ENCODE measurements around the gene GPHN. TPM values are rescaled to one million over a fixed set of nuclear protein-coding genes. Genes with fewer than 3 reads are reported as not detected.
"Not testable (repeated sequence)": the region's sequence is repeated elsewhere in the genome, so short reads cannot be mapped to it uniquely, and the experiment has no call there.

Gene GPHN
- total RNA-seq, 1 donor from 2014 or later, result 27.0 TPM

- H3K4me1 ChIP-seq, result no peaks in the 10 kb centered on the region
- H3K36me3 ChIP-seq, result no peaks in the 10 kb centered on the region
- ATAC-seq (no peak), DNase-seq (no peak)
- peaks cover 14% of the 10 kb centered on the region for H3K9me3 ChIP-seq
- H3K27me3 ChIP-seq (ENCODE audit: low read depth), result no peaks in the 10 kb centered on the region
- no peak for TF ChIP-seq CTCF (IDR thresholded peaks at IDR 0.05)
- intact Hi-C loops (cut with DNase I), result no loop called here
- H3K27ac ChIP-seq, result no peak overlapping the region
- no peak overlapping the region for H3K4me3 ChIP-seq
Observed at GRCh38 chr14:66724996-66725395, 217.0 kb downstream of the GPHN start.

- H3K36me3 ChIP-seq; intact Hi-C loops (cut with DNase I); DNase-seq; H3K4me1 ChIP-seq; H3K27ac ChIP-seq; H3K4me3 ChIP-seq; H3K27me3 ChIP-seq (ENCODE audit: low read depth); ATAC-seq: not testable (repeated sequence)
- H3K9me3 ChIP-seq, result peaks cover 15% of the 10 kb centered on the region
Observed at GRCh38 chr14:66731298-66731697, 223.4 kb downstream of the GPHN start.

GRCh38 chr14:66735853-66736252 is 227.9 kb downstream of the GPHN start:
- no peak overlapping the region for H3K27ac ChIP-seq
- no peaks in the 10 kb centered on the region for H3K4me1 ChIP-seq
- no peak for TF ChIP-seq CTCF (IDR thresholded peaks at IDR 0.05)
- peaks cover 19% of the 10 kb centered on the region for H3K9me3 ChIP-seq
- H3K27me3 ChIP-seq (ENCODE audit: low read depth), result no peaks in the 10 kb centered on the region
- no peak for DNase-seq
- no peak overlapping the region for H3K4me3 ChIP-seq
- ATAC-seq, result no peak
- no peaks in the 10 kb centered on the region for H3K36me3 ChIP-seq
- intact Hi-C loops (cut with DNase I), result no loop called here

- H3K4me1 ChIP-seq, result no peaks in the 10 kb centered on the region
- H3K36me3 ChIP-seq, result no peaks in the 10 kb centered on the region
- intact Hi-C loops (cut with DNase I), result no loop called here
- TF ChIP-seq CTCF (IDR thresholded peaks at IDR 0.05), result no peak
- H3K27me3 ChIP-seq (ENCODE audit: low read depth), result no peaks in the 10 kb centered on the region
- no peak overlapping the region for H3K4me3 ChIP-seq
- ATAC-seq (no peak), DNase-seq (no peak)
- H3K9me3 ChIP-seq, result peaks cover 19% of the 10 kb centered on the region
- H3K27ac ChIP-seq, result no peak overlapping the region
Observed at GRCh38 chr14:66739826-66740225, 231.9 kb downstream of the GPHN start.

GRCh38 chr14:66745078-66745477 is 237.1 kb downstream of the GPHN start:
- H3K4me1 ChIP-seq, result no peaks in the 10 kb centered on the region
- TF ChIP-seq CTCF (IDR thresholded peaks at IDR 0.05), result no peak
- ATAC-seq (no peak), DNase-seq (no peak)
- intact Hi-C loops (cut with DNase I), result no loop called here
- H3K36me3 ChIP-seq, result no peaks in the 10 kb centered on the region
- H3K9me3 ChIP-seq, result no peaks in the 10 kb centered on the region
- H3K27ac ChIP-seq, result no peak overlapping the region
- no peaks in the 10 kb centered on the region for H3K27me3 ChIP-seq (ENCODE audit: low read depth)
- H3K4me3 ChIP-seq, result no peak overlapping the region

GRCh38 chr14:66746316-66747006 is 238.5 kb downstream of the GPHN start:
- Histone ChIP-seq H3K36me3 (no peaks in the 10 kb centered on the region), H3K27me3 (ENCODE audit: low read depth) (no peaks in the 10 kb centered on the region), H3K9me3 (no peaks in the 10 kb centered on the region), H3K4me1 (no peaks in the 10 kb centered on the region), H3K4me3 (no peak overlapping the region), H3K27ac (no peak overlapping the region)
- ATAC-seq (no peak), DNase-seq (no peak)
- TF ChIP-seq CTCF (IDR thresholded peaks at IDR 0.05), result peak; percentile 42
- intact Hi-C loops (cut with DNase I), result no loop called here

Data from lower lobe of right lung (tissue), 2 donors.